Measurements from ENCODE around the gene TTC39A.

DNA sequence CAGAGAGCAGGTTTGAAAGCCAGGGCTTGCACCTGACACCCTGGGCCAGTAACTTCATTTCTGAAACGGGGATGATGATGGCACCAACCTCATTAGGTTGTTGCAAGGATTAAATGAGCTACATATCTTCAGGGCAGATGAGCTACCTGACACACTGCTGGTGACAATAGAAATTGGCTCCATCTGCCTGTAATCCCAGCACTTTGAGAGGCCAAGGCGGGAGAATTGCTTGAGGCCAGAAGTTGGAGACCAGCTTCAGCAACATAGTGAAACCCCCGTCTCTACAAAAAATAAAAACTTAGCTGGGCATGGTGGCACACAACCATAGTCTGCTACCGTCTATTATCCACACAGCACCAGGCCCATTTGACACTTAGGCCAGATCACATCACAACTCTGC is 6.3 kb upstream of the TTC39A start:
- TF ChIP-seq, protein P1, sequence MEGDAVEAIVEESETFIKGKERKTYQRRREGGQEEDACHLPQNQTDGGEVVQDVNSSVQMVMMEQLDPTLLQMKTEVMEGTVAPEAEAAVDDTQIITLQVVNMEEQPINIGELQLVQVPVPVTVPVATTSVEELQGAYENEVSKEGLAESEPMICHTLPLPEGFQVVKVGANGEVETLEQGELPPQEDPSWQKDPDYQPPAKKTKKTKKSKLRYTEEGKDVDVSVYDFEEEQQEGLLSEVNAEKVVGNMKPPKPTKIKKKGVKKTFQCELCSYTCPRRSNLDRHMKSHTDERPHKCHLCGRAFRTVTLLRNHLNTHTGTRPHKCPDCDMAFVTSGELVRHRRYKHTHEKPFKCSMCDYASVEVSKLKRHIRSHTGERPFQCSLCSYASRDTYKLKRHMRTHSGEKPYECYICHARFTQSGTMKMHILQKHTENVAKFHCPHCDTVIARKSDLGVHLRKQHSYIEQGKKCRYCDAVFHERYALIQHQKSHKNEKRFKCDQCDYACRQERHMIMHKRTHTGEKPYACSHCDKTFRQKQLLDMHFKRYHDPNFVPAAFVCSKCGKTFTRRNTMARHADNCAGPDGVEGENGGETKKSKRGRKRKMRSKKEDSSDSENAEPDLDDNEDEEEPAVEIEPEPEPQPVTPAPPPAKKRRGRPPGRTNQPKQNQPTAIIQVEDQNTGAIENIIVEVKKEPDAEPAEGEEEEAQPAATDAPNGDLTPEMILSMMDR (IDR thresholded peaks at IDR 0.05): no peak
- TF ChIP-seq POLR2A (IDR thresholded peaks at IDR 0.05): no peak
